ENCODE measurements around the gene PRKAR1B. TPM values are rescaled to one million over a fixed set of nuclear protein-coding genes. Genes with fewer than 3 reads are reported as not detected.

The PRKAR1B gene
- total and polyA plus RNA-seq, 2 donors (not counting 1 experiment from before 2014, with no cell fraction given): 4.5 to 8.6 TPM

- no peaks in the 10 kb centered on the region for H3K4me1 Mint-ChIP-seq
- Histone ChIP-seq H3K4me1 (ENCODE audit: control insufficient read depth in 2 of 2, insufficient read depth in 2 of 2, low read length in 2 of 2) (no peaks in the 10 kb centered on the region), H3K79me2 (ENCODE audit: control insufficient read depth, insufficient read depth, low read length) (no peaks in the 10 kb centered on the region), H3K9me3 (ENCODE audit: control extremely low read depth in 1 of 3, control insufficient read depth in 2 of 3, insufficient read depth in 1 of 3, low read length in 2 of 3) (peaks cover 0 to 16% (median 0%) of the 10 kb centered on the region in 3 donors), H4K20me1 (ENCODE audit: control insufficient read depth, insufficient read depth, low read length, poor library complexity, severe bottlenecking) (no peaks in the 10 kb centered on the region), H3K9ac (ENCODE audit: low read length) (no peak overlapping the region), H3K4me2 (replicated peaks; ENCODE audit: low read depth, low read length, poor library complexity, severe bottlenecking) (no peak overlapping the region), H3K27ac (ENCODE audit: low read length in 2 of 2) (no peak overlapping the region), H3K27me3 (replicated peaks in 1 of 4; ENCODE audit: control extremely low read depth in 1 of 4, control insufficient read depth in 3 of 4, insufficient read depth in 4 of 4, low read length in 3 of 4) (no peaks in the 10 kb centered on the region), H3K36me3 (replicated peaks in 1 of 2; ENCODE audit: control extremely low read depth in 1 of 2, control insufficient read depth in 1 of 2, extremely low read depth in 1 of 2, insufficient read depth in 2 of 2, low read length in 1 of 2) (no peaks in the 10 kb centered on the region), H2AFZ (ENCODE audit: insufficient read depth, low read depth, low read length, poor library complexity, severe bottlenecking) (no peak overlapping the region), H3K4me3 (ENCODE audit: control extremely low read depth in 1 of 5, extremely low read depth in 1 of 5, insufficient read depth in 1 of 5, low read depth in 2 of 5, low read length in 4 of 5) (no peak overlapping the region)
- ChIA-PET POLR2A (no interaction called here), CTCF (no interaction called here)
- no peaks in the 10 kb centered on the region for H3K9me3 Mint-ChIP-seq (ENCODE audit: insufficient read depth)
- TF ChIP-seq EZH2 (IDR thresholded peaks at IDR 0.05; ENCODE audit: borderline replicate concordance, insufficient read depth, low read depth, low read length, poor library complexity, severe bottlenecking) (no peak), CTCF (IDR thresholded peaks at IDR 0.05) (no peak)
- no peak for ATAC-seq (ENCODE audit: low read depth)
- H3K27ac Mint-ChIP-seq: no peak overlapping the region
- H3K27me3 Mint-ChIP-seq: no peaks in the 10 kb centered on the region
- H3K4me3 Mint-ChIP-seq: no peak overlapping the region
- intact Hi-C loops (cut with micrococcal nuclease): no loop called here
- DNase-seq: no peak
- whole genome bisulfite sequencing (ENCODE audit: insufficient coverage): 100% methylated on average over 7 of the region's 12 CpGs
Observed at GRCh38 chr7:557558-557881, 169.6 kb downstream of the PRKAR1B start.

GRCh38 chr7:556837-557557 is 170.1 kb downstream of the PRKAR1B start:
- 97% methylated on average over 16 of the region's 32 CpGs for WGBS (ENCODE audit: insufficient coverage)
- no peak overlapping the region for H3K4me3 Mint-ChIP-seq

More at GRCh38 chr7:556837-557557, 170.1 kb downstream of the PRKAR1B start:
- H3K4me3 ChIP-seq (ENCODE audit: control extremely low read depth in 1 of 5, extremely low read depth in 1 of 5, insufficient read depth in 1 of 5, low read depth in 2 of 5, low read length in 4 of 5): no peak overlapping the region
- Mint-ChIP-seq H3K27ac (no peak overlapping the region), H3K9me3 (ENCODE audit: insufficient read depth) (no peaks in the 10 kb centered on the region), H3K27me3 (no peaks in the 10 kb centered on the region), H3K4me1 (no peaks in the 10 kb centered on the region)
- ChIA-PET POLR2A (no interaction called here), CTCF (no interaction called here)
- H3K79me2 ChIP-seq (ENCODE audit: control insufficient read depth, insufficient read depth, low read length): no peaks in the 10 kb centered on the region
- TF ChIP-seq EZH2 (IDR thresholded peaks at IDR 0.05; ENCODE audit: borderline replicate concordance, insufficient read depth, low read depth, low read length, poor library complexity, severe bottlenecking) (no peak), CTCF (IDR thresholded peaks at IDR 0.05) (no peak)
- intact Hi-C loops (cut with micrococcal nuclease): no loop called here
- DNase-seq: no peak
- no peaks in the 10 kb centered on the region for H3K4me1 ChIP-seq (ENCODE audit: control insufficient read depth in 2 of 2, insufficient read depth in 2 of 2, low read length in 2 of 2)
- no peak overlapping the region for H3K4me2 ChIP-seq (replicated peaks; ENCODE audit: low read depth, low read length, poor library complexity, severe bottlenecking)
- H4K20me1 ChIP-seq (ENCODE audit: control insufficient read depth, insufficient read depth, low read length, poor library complexity, severe bottlenecking): no peaks in the 10 kb centered on the region
- no peaks in the 10 kb centered on the region for H3K36me3 ChIP-seq (replicated peaks in 1 of 2; ENCODE audit: control extremely low read depth in 1 of 2, control insufficient read depth in 1 of 2, extremely low read depth in 1 of 2, insufficient read depth in 2 of 2, low read length in 1 of 2)
- H3K27ac ChIP-seq (ENCODE audit: low read length in 2 of 2): no peak overlapping the region
- peaks cover 0 to 16% (median 0%) of the 10 kb centered on the region in 3 donors for H3K9me3 ChIP-seq (ENCODE audit: control extremely low read depth in 1 of 3, control insufficient read depth in 2 of 3, insufficient read depth in 1 of 3, low read length in 2 of 3)
- H3K27me3 ChIP-seq (replicated peaks in 1 of 4; ENCODE audit: control extremely low read depth in 1 of 4, control insufficient read depth in 3 of 4, insufficient read depth in 4 of 4, low read length in 3 of 4): no peaks in the 10 kb centered on the region
- no peak for ATAC-seq (ENCODE audit: low read depth)
- no peak overlapping the region for H2AFZ ChIP-seq (ENCODE audit: insufficient read depth, low read depth, low read length, poor library complexity, severe bottlenecking)
- no peak overlapping the region for H3K9ac ChIP-seq (ENCODE audit: low read length)

All from B cell (primary cell).